ENCODE data around the gene TMEM72.

The TMEM72 gene

DNA sequence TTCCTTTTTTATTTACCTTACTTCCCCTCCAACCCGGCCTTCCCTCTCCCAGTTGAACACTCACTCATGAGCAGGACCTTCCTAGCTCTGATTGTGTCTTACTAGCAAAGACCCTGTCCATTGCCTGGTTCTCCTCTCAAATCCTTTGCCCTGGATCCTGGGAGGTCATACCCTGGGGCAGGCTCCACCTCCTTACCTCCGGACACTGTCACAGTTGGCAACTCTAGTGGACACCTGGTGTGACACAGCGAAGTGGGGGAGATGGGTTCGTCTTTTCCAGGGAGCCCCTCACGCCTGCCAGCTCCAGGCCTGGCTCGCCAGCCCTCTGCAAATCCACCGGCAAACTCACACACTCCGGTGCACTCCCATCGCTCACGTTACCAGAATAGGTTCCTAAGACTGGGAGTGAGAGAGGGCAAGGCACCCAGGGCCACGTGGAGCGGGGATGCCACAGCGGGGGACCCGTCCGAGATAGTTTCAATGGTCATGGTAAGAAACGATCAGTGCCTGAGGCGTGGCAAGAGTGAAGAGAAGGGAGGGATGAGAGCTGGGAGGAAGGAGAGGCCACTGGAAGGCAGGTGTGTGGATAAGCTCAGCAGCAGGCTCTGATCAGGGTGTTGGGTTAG is 30.9 kb upstream of the TMEM72 start:
- peaks cover 3% of the 10 kb centered on the region; the same call in 1 of the 2 replicates for H3K27me3 ChIP-seq (ENCODE audit: low read depth)
- no peak overlapping the region for H3K4me3 ChIP-seq
- no peaks in the 10 kb centered on the region for H3K36me3 ChIP-seq (replicated peaks)
- in situ Hi-C loops (cut with MboI; ENCODE audit: low sequenced_read_pairs): no loop called here
- no peaks in the 10 kb centered on the region for H3K9me3 ChIP-seq
- H3K4me1 ChIP-seq: no peaks in the 10 kb centered on the region
- DNase-seq (ENCODE audit: low spot score in 2 of 2): no peak

DNA sequence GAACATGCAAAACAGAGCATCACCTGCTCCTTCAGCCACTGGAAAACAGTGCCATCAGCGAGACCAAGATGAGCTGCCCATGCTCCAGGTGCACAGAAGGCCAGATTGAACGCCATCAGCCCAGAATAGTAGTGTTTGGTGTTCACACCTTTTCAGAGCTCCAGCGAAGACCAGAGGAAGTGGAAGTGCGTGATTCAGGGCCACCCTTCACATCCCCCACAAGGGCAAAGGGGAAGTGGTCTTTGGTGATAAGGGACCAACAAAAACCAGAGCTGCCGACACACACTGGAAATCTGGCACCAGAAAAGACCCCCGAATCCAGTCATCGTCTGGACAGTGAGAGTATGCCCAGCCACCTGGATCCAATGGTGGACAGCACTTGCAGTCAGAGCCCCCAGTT is 29.5 kb upstream of the TMEM72 start:
- no peak for DNase-seq (ENCODE audit: low spot score in 2 of 2)
- H3K4me1 ChIP-seq: no peaks in the 10 kb centered on the region
- in situ Hi-C loops (cut with MboI; ENCODE audit: low sequenced_read_pairs): no loop called here
- peaks cover 3% of the 10 kb centered on the region; the same call in 1 of the 2 replicates for H3K27me3 ChIP-seq (ENCODE audit: low read depth)
- no peaks in the 10 kb centered on the region for H3K36me3 ChIP-seq (replicated peaks)
- H3K9me3 ChIP-seq: no peaks in the 10 kb centered on the region
- no peak overlapping the region for H3K4me3 ChIP-seq

DNA sequence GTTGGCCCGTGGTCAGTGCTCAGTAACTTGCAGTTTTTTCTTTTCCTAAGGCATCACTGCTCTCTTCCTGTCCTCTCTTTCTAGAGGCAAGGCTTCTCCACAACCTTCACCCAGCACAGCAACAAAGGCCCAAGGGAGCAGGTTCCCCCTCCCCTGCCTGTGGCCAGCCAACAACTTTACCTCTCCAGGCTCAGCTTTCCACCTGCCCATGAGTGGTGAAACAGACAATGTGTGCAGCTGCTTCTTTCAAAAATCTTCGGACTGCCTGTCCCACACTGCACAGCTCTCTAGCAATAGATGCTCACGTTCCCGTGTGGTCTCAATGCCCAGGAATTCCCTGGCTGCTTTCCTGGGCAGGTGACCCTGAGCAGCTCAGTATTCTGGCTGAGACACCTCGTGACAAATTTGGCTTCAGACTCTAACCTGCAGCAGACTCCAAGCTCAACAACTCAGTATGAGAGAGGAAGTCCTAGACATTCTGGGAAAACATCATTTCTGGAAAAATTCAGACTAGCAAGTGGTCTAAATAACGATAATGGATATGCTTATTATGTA is 28.9 kb upstream of the TMEM72 start:
- DNase-seq (ENCODE audit: low spot score in 2 of 2): no peak
- Histone ChIP-seq H3K36me3 (replicated peaks) (no peaks in the 10 kb centered on the region), H3K4me3 (no peak overlapping the region), H3K9me3 (no peaks in the 10 kb centered on the region), H3K4me1 (no peaks in the 10 kb centered on the region), H3K27me3 (ENCODE audit: low read depth) (peaks cover 3% of the 10 kb centered on the region; the same call in 1 of the 2 replicates)
- in situ Hi-C loops (cut with MboI; ENCODE audit: low sequenced_read_pairs): no loop called here

DNA sequence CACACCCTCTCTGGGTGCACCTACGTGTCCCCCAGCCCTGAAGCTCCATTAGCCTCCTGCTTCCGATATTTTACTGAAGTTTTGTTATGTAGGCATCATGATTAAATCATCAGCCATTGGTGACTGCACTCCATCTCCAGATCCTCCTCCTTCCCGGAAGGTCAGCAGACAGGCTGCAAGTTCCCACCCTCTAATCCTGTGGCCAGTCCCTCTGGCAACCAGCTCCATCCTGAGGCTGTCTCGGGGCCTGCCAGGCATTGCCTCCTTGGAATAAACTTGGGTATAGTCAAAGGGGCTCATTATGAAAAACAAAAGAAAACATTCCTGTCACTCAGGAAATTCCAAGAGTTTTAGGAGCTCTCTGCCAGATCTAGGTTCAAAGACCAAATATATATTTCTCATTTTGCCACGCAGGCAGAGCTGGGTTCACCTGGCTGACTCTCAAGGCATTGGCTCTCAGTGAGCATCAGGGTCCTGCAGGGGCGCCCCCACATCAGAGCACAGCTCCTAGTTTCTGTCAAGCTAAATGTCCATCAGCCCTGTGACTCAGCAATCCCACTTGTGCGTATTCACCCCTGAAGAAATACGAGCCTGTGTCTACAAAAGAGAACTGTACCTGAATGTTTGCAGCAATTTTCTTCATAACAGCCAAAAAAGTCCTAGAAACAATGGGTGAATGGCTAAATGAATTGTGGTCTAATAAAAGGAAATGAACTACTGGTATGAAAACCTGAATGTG is 27.4 kb upstream of the TMEM72 start:
- Histone ChIP-seq H3K36me3 (replicated peaks) (no peaks in the 10 kb centered on the region), H3K4me1 (no peaks in the 10 kb centered on the region), H3K4me3 (no peak overlapping the region), H3K9me3 (no peaks in the 10 kb centered on the region), H3K27me3 (ENCODE audit: low read depth) (peaks cover 3% of the 10 kb centered on the region; the same call in 1 of the 2 replicates)
- in situ Hi-C loops (cut with MboI; ENCODE audit: low sequenced_read_pairs): no loop called here
- no peak for DNase-seq (ENCODE audit: low spot score in 2 of 2)

DNA sequence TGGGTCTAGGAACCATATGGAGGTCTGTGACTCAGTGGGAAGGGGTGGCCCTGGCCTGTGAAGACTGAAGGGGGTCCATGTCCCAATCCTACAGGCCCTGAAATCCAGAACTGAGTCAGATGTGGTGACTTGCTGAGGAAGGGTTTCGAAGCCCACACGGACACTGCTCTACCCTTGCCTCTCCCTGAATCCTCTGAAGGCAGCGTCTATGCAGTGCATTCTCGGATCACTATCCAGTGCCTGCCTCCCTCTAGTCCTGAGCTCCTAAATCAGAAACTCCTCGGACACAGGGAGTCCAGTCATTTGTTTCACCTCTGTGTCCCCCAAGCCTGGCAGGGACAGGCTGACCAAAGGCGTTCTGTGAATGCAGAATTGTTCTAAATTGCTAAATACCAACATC is 25.4 kb upstream of the TMEM72 start:
- in situ Hi-C loops (cut with MboI; ENCODE audit: low sequenced_read_pairs): no loop called here
- no peak for DNase-seq (ENCODE audit: low spot score in 2 of 2)
- no peaks in the 10 kb centered on the region for H3K36me3 ChIP-seq (replicated peaks)
- H3K4me1 ChIP-seq: no peaks in the 10 kb centered on the region
- H3K4me3 ChIP-seq: no peak overlapping the region
- no peaks in the 10 kb centered on the region for H3K9me3 ChIP-seq
- H3K27me3 ChIP-seq (ENCODE audit: low read depth): no peaks in the 10 kb centered on the region; the same call in 1 of the 2 replicates

DNA sequence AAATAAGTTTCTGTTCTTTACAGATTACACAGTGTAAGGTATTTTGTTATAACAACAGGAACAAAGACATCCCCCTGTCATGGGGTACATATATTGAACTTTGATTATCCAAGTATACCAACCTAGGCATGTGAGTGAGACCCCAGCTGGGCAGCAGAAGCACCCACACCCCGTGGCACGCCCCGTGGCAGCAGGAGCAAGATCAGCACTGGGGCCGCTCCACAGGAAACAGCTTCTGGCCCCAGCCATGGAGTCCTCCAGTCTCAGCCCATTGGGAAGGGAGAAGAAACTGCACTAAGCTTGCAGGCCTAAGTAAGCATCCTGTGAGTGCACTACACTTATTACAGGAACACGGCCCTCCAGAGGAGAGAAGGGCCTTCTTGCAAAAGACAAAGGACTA is 24.2 kb upstream of the TMEM72 start:
- DNase-seq (ENCODE audit: low spot score in 2 of 2): no peak
- in situ Hi-C loops (cut with MboI; ENCODE audit: low sequenced_read_pairs): no loop called here

DNA sequence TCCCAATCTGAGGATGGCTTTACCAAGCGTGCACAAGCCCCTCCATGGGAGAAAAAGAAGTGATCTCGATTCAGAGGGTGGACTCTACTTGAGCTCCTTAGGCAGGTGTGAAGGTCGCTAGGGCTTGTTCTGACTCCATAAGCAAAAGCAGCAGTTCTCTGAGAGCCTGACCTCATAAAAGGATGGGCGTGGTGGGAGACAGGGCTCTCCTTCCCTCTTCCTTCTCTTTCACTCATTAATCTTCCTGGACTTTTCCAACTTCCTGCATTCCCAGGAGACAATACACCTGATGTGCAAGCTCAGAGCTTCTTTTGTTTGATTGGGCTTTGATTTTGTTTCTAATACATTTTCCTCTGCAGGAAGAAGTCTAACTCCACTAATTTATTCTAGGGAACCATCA is 22.3 kb upstream of the TMEM72 start:
- H3K4me1 ChIP-seq: no peaks in the 10 kb centered on the region
- in situ Hi-C loops (cut with MboI; ENCODE audit: low sequenced_read_pairs): no loop called here
- H3K4me3 ChIP-seq: no peak overlapping the region
- H3K36me3 ChIP-seq (replicated peaks): no peaks in the 10 kb centered on the region
- DNase-seq (ENCODE audit: low spot score in 2 of 2): no peak
- no peaks in the 10 kb centered on the region for H3K27me3 ChIP-seq (ENCODE audit: low read depth)
- H3K9me3 ChIP-seq: no peaks in the 10 kb centered on the region

More for the DNA sequence above, 24.2 kb upstream of the TMEM72 start:
- Histone ChIP-seq H3K4me1 (no peaks in the 10 kb centered on the region), H3K27me3 (ENCODE audit: low read depth) (no peaks in the 10 kb centered on the region), H3K9me3 (no peaks in the 10 kb centered on the region), H3K4me3 (no peak overlapping the region), H3K36me3 (replicated peaks) (no peaks in the 10 kb centered on the region)

DNA sequence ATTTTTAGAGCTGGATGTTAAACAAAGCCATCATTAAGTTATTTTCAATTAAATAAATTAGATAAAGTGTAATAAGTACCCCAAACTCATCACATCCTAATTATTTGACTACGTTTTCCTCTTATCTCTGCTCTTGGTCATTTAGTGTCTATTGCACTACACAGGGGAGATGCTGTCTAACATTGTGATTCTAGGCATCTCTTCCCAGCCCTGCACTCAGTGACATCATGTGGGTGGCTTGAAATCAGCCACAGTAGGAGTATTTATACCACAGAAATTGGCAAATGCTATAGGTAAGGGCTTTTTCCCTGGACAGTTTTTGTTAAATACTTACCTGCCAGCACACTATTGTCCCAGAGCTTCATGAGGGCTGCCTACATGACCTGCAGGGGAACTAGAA is 21.3 kb upstream of the TMEM72 start:
- Histone ChIP-seq H3K9me3 (no peaks in the 10 kb centered on the region), H3K36me3 (replicated peaks) (no peaks in the 10 kb centered on the region), H3K27me3 (ENCODE audit: low read depth) (no peaks in the 10 kb centered on the region), H3K4me3 (no peak overlapping the region), H3K4me1 (no peaks in the 10 kb centered on the region)
- DNase-seq (ENCODE audit: low spot score in 2 of 2): no peak
- in situ Hi-C loops (cut with MboI; ENCODE audit: low sequenced_read_pairs): no loop called here

DNA sequence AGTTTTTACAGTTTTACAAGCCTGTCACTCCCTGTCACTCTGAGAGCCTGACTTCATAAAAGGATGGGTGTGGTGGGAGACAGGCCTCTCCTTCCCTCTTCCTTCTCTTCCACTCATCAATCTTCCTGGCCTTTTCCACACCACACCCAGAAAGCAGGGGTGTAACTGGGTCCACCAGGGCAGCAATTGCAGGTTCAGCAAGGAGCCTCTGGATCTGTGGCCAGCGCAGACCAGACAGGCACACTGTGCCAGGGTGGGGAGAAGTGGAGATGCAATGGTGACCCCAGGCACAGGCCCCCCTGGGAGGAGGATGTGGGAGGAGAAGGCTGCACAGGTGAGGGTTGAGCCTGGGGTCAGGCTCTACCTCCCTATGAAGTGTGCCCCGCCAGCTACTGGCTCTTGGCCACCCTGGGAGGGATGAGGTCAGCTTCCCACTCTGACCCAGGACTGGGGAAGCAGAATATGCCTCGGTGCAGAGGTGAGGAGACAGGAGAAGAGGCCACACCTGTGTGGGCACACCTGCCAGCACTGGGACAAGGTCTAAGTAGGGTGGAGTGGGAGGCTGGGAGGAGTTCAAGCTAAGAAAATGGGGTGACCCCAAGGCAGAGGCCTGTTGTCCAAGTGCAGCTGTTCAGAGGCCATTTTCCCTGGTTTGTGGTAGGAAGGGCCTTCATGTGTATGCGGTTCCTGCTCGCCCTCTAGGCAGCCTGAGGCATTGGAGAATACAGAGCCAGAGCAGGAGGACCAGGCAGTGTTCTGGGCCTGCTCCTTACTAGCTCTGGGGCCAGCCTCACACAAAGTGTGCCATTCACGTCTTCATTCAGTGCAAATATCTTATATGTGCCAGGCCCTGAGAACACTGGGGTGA is 20.2 kb upstream of the TMEM72 start:
- Histone ChIP-seq H3K4me1 (no peaks in the 10 kb centered on the region), H3K27me3 (ENCODE audit: low read depth) (no peaks in the 10 kb centered on the region), H3K9me3 (no peaks in the 10 kb centered on the region), H3K36me3 (replicated peaks) (no peaks in the 10 kb centered on the region), H3K4me3 (no peak overlapping the region)
- in situ Hi-C loops (cut with MboI; ENCODE audit: low sequenced_read_pairs): no loop called here
- no peak for DNase-seq (ENCODE audit: low spot score in 2 of 2)

DNA sequence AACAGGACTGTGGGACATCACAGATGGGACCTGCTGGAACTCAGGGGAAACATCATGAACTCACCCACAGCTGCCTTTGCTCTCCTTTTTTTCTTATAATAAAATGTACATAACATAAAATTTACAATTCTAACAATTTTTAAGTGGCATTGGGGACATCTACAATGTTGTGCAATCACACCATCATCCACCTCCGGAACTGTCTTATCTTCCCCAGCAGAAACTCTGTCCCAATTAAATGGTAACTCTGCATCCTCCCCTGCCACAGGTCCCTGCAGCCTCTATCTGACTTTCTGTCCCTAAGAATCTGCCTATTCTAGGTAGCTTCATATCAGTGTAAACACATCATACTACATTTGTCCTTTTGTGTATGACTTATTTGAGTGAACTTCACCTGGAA is 19.4 kb upstream of the TMEM72 start:
- Histone ChIP-seq H3K27me3 (ENCODE audit: low read depth) (no peaks in the 10 kb centered on the region), H3K9me3 (no peaks in the 10 kb centered on the region), H3K36me3 (replicated peaks) (no peaks in the 10 kb centered on the region), H3K4me1 (no peaks in the 10 kb centered on the region), H3K4me3 (no peak overlapping the region)
- no peak for DNase-seq (ENCODE audit: low spot score in 2 of 2)
- in situ Hi-C loops (cut with MboI; ENCODE audit: low sequenced_read_pairs): no loop called here

DNA sequence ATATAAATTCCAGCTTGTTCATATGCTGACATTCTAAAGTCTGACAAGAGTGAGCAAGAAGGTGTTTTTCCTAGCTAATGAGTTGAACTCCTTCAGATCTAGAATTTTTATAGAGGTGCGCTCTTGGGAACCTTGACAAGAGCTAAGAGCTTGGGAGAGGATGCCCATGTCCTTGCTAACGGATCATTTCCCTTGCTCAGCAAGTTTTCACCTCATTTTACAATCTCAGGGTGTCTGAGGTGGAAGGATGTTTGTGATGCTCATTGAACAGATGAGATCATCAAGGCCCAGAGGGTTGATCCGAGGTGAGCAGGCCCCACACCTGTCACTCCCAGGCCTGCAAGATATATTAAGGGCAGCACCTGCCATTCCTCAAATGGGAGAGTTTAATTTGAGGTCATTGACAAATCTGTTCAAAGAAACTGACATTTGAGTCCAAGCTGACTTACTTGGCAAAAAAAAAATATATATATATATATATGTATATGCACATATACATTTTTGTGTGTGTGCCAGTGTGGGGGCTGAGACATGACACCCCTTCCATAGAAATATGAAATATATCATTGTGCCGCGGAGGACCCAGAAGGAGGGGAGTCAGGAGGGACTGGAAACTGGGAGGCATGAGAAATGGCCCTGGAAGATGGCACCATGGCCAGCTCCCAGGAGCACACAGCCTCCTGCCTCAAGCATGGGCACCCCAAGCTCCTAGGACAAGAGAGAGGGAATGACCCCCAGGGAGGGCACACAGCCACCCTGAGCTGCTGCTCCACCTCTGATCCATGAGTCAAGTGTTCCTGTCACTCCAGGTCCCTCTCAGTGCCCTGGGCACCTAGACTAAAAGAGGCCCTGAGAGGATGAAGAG is 17.3 kb upstream of the TMEM72 start:
- DNase-seq (ENCODE audit: low spot score in 2 of 2): no peak
- no peaks in the 10 kb centered on the region for H3K4me1 ChIP-seq

DNA sequence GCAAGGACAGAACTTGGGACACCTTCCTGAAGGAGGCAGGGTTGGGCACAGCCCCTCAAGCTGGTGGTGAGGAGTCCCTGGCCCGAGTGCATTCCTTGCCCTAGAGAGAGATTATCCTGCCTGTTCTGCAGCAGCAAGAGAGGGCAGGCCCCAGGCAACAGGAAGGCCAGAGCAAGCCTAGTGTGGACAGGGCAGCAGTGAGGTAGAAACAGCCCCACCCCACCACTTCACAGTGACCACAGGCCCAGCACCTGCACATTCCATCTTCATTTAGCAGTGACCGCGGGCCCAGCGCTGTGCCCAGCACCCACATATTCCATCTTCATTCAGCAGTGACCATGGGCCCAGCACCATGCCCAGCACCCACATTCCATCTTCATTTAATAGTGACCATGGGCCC is 16.4 kb upstream of the TMEM72 start:
- H3K4me1 ChIP-seq: no peaks in the 10 kb centered on the region
- no peak for DNase-seq (ENCODE audit: low spot score in 2 of 2)
- H3K27me3 ChIP-seq (ENCODE audit: low read depth): no peaks in the 10 kb centered on the region
- no peaks in the 10 kb centered on the region for H3K9me3 ChIP-seq
- in situ Hi-C loops (cut with MboI; ENCODE audit: low sequenced_read_pairs): no loop called here
- no peak overlapping the region for H3K4me3 ChIP-seq
- H3K36me3 ChIP-seq (replicated peaks): no peaks in the 10 kb centered on the region

More for the DNA sequence above, 17.3 kb upstream of the TMEM72 start:
- Histone ChIP-seq H3K27me3 (ENCODE audit: low read depth) (no peaks in the 10 kb centered on the region), H3K36me3 (replicated peaks) (no peaks in the 10 kb centered on the region), H3K9me3 (no peaks in the 10 kb centered on the region), H3K4me3 (no peak overlapping the region)
- in situ Hi-C loops (cut with MboI; ENCODE audit: low sequenced_read_pairs): no loop called here

DNA sequence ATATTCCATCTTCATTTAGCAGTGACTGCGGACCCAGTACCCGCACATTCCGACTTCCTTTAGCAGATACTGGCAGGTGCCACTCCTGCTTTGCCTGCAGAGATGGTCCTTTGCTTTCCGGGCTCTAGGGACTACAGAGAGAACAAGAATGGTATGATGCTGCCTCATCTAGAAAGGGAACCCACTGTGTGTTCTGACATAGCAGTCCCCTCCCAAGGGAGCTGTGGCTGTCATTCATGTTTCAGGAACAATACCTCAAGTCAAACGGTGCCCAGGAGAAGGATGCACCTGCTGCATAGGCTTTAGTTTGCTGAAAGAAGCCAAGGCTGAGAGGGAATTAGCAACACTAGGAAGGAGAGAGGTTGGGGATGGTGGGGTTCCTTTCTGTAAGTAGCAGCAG is 15.9 kb upstream of the TMEM72 start:
- H3K4me3 ChIP-seq: no peak overlapping the region
- H3K27me3 ChIP-seq (ENCODE audit: low read depth): no peaks in the 10 kb centered on the region
- in situ Hi-C loops (cut with MboI; ENCODE audit: low sequenced_read_pairs): no loop called here
- H3K9me3 ChIP-seq: no peaks in the 10 kb centered on the region
- H3K4me1 ChIP-seq: no peaks in the 10 kb centered on the region
- H3K36me3 ChIP-seq (replicated peaks): no peaks in the 10 kb centered on the region
- DNase-seq (ENCODE audit: low spot score in 2 of 2): no peak
